Measurements from ENCODE around the gene PDLIM4.

- TF ChIP-seq EP300 (IDR thresholded peaks at IDR 0.05) (peak; percentile 14 to 59), CTCF (IDR thresholded peaks at IDR 0.05) (no peak)
Measured at GRCh38 chr5:132294728-132295504, 37.4 kb downstream of the PDLIM4 start.
